GM19025 (cell line): ENCODE results near the gene LRPAP1.
"Not testable (repeated sequence)": the region's sequence is repeated elsewhere in the genome, so short reads cannot be mapped to it uniquely, and the experiment has no call there.

Experiments used
- ATAC-seq: cut with Tn5 transposase; IDR thresholded peaks from one replicate; pipeline ENCODE4 v1.9.1; 2021; ENCODE audit warnings: mild to moderate bottlenecking, low read depth, moderate library complexity; ENCODE audit not compliant: unreplicated experiment

LRPAP1 gene

GRCh38 chr4:3465698-3466671 lies 66.2 kb downstream of the LRPAP1 start:
- no peak for ATAC-seq

- ATAC-seq, result no peak
Measured at GRCh38 chr4:3464911-3465697, 67.1 kb downstream of the LRPAP1 start.

GRCh38 chr4:3464349-3464905 lies 67.8 kb downstream of the LRPAP1 start:
- no peak for ATAC-seq

- no peak for ATAC-seq
Measured at GRCh38 chr4:3463556-3464348, 68.5 kb downstream of the LRPAP1 start.

- ATAC-seq, result no peak
Measured at GRCh38 chr4:3462790-3463415, 69.3 kb downstream of the LRPAP1 start, which contains the start of gene DOK7. DOK7 (plus strand) TSS chr4:3463306; CDS start chr4:3463376, 70 bp downstream.

- ATAC-seq, result no peak
Measured at GRCh38 chr4:3462321-3462789, 69.9 kb downstream of the LRPAP1 start.

- no peak for ATAC-seq
Measured at GRCh38 chr4:3461515-3462291, 70.5 kb downstream of the LRPAP1 start.

- no peak for ATAC-seq
Measured at GRCh38 chr4:3460926-3461325, 71.3 kb downstream of the LRPAP1 start.

- not testable (repeated sequence) for ATAC-seq
Measured at GRCh38 chr4:3459156-3459555, 73.1 kb downstream of the LRPAP1 start.

GRCh38 chr4:3458371-3458770 lies 73.9 kb downstream of the LRPAP1 start:
- no peak for ATAC-seq

- ATAC-seq, result not testable (repeated sequence)
Measured at GRCh38 chr4:3455596-3455995, 76.6 kb downstream of the LRPAP1 start.
